Panc1 (cell line): ENCODE measurements around the gene NPAS3. TPM values are rescaled to one million over a fixed set of nuclear protein-coding genes. Genes with fewer than 3 reads are reported as not detected.

Source experiments
- ATAC-seq: fragments of 200-7000 bp; cut with Tn5 transposase; 2 replicates; pipeline ENCODE4 v1.9.1; 2020; ENCODE audit warnings: mild to moderate bottlenecking, moderate library complexity
- BruUV-seq: library from RNA; stranded (reverse); fragments of 400-500 nt; replicated peaks from 2 replicates; lab custom pipeline; 2021; lab: Mats Ljungman, UMichigan
- CTCF ChIA-PET: fragments of 300-600 bp; sonication (Branson Sonifier 250); formaldehyde crosslinking; loops from one replicate; lab custom pipeline; 2022; ENCODE audit warnings: antibody characterized with exemption; lab: Charles Lee
- POLR2A ChIA-PET: fragments of 300-600 bp; sonication (Branson Sonifier 250); formaldehyde crosslinking; loops from one replicate; lab custom pipeline; 2022; ENCODE audit warnings: antibody characterized with exemption; lab: Charles Lee
- DNase-seq: peaks from one replicate; pipeline ENCODE4 v3.0.0-alpha.2; 2010; ENCODE audit warnings: low read depth, low spot score
- H3K27ac ChIP-seq: 2 replicates; pipeline ENCODE4 v1.5.1; 2011; ENCODE audit warnings: mild to moderate bottlenecking, low read length, inconsistent platforms
- H3K27me3 ChIP-seq: fragments of 200-500 bp; sonication (Bioruptor generic); 2 replicates; pipeline ENCODE4 v1.6.0; 2014; ENCODE audit warnings: low read length, inconsistent platforms; ENCODE audit not compliant: control insufficient read depth, insufficient read depth
- H3K36me3 ChIP-seq: fragments of 200-500 bp; sonication (Bioruptor generic); 2 replicates; pipeline ENCODE4 v1.5.1; 2014; ENCODE audit warnings: inconsistent platforms, mild to moderate bottlenecking, low read length, moderate library complexity; ENCODE audit not compliant: control insufficient read depth, insufficient read depth
- H3K4me1 ChIP-seq: 2 replicates; pipeline ENCODE4 v1.5.1; 2011; ENCODE audit warnings: inconsistent platforms, mild to moderate bottlenecking, low read length, moderate library complexity; ENCODE audit not compliant: control insufficient read depth, insufficient read depth
- H3K4me3 ChIP-seq, 2 experiments: 2 replicates each; pipeline ENCODE4 v1.5.1; 2011 to 2012; ENCODE audit warnings: low read depth in 2 of 2, low read length in 2 of 2, mild to moderate bottlenecking in 2 of 2, inconsistent platforms in 1 of 2, moderate library complexity in 1 of 2
- H3K9me3 ChIP-seq: fragments of 200-500 bp; sonication (Bioruptor generic); 2 replicates; pipeline ENCODE4 v1.5.1; 2014; ENCODE audit warnings: low read depth, mild to moderate bottlenecking, inconsistent platforms, low read length, moderate library complexity; ENCODE audit not compliant: control insufficient read depth, insufficient read depth
- CTCF ChIP-seq: fragments of 450-650 bp; IDR thresholded peaks from 2 replicates; pipeline ENCODE4 v1.5.1; 2017; ENCODE audit warnings: mild to moderate bottlenecking
- POLR2AphosphoS5 ChIP-seq: IDR thresholded peaks from 2 replicates; pipeline ENCODE4 v1.6.1; 2012; ENCODE audit warnings: mild to moderate bottlenecking, low read depth, low read length, moderate library complexity
- REST ChIP-seq, 2 experiments: IDR thresholded peaks; 2 replicates each; pipeline ENCODE4 v1.6.1; 2011 to 2012; ENCODE audit warnings: low read depth in 2 of 2, control low read depth in 1 of 2, low read length in 1 of 2, mild to moderate bottlenecking in 1 of 2, moderate library complexity in 1 of 2; ENCODE audit not compliant: insufficient read depth in 1 of 2
- SIN3A ChIP-seq: IDR thresholded peaks from 2 replicates; pipeline ENCODE4 v1.6.1; 2012; ENCODE audit warnings: low read depth, mild to moderate bottlenecking, low read length, moderate library complexity, borderline replicate concordance; ENCODE audit not compliant: insufficient read depth
- TCF7L2 ChIP-seq: IDR thresholded peaks from 2 replicates; pipeline ENCODE4 v1.6.1; 2011; ENCODE audit warnings: mild to moderate bottlenecking, low read depth, low read length, inconsistent platforms
- in situ Hi-C: cut with HindIII; loops from 2 replicates; pipeline ENCODE4 v1.10.0; 2016; ENCODE audit warnings: low sequenced_read_pairs, low pct_unique_long_range_greater_than_20kb
- intact Hi-C: fragments of 100-400 bp; cut with micrococcal nuclease; formaldehyde crosslinking; loops from one replicate; pipeline ENCODE4 v1.10.0; 2022; ENCODE audit not compliant: unreplicated experiment
- total RNA-seq: library from RNA; stranded (reverse); gene quantifications from one replicate; pipeline ENCODE4 v1.2.1, GENCODE V29; 2021; ENCODE audit not compliant: unreplicated experiment

Gene NPAS3
- total RNA-seq, 1 experiment from 2014 or later: 0.23 TPM

- intact Hi-C loops (no loop called here), in situ Hi-C loops (no loop called here)
- ChIA-PET CTCF (no interaction called here), POLR2A (no interaction called here)
- BruUV-seq: no TSS peak
- no peak for TF ChIP-seq TCF7L2
- TF ChIP-seq CTCF: no peak
- no peak for TF ChIP-seq POLR2AphosphoS5
- TF ChIP-seq SIN3A: no peak
- TF ChIP-seq REST (IDR thresholded peaks at IDR 0.05; ENCODE audit: insufficient read depth in 1 of 2, low read depth in 2 of 2, low read length in 1 of 2): no peak
- Histone ChIP-seq H3K4me3 (no peak overlapping the region), H3K27me3 (no peaks in the 10 kb centered on the region), H3K4me1 (no peaks in the 10 kb centered on the region), H3K27ac (no peak overlapping the region), H3K9me3 (no peaks in the 10 kb centered on the region), H3K36me3 (no peaks in the 10 kb centered on the region)
- DNase-seq (no peak), ATAC-seq (no peak)
Observed at GRCh38 chr14:33198684-33199083, 260.0 kb downstream of the NPAS3 start.

- Histone ChIP-seq H3K27me3 (no peaks in the 10 kb centered on the region), H3K4me3 (no peak overlapping the region), H3K27ac (no peak overlapping the region), H3K36me3 (no peaks in the 10 kb centered on the region), H3K9me3 (no peaks in the 10 kb centered on the region), H3K4me1 (no peaks in the 10 kb centered on the region)
- intact Hi-C loops (no loop called here), in situ Hi-C loops (no loop called here)
- TF ChIP-seq SIN3A (no peak), TCF7L2 (no peak), CTCF (no peak), REST (IDR thresholded peaks at IDR 0.05; ENCODE audit: insufficient read depth in 1 of 2, low read depth in 2 of 2, low read length in 1 of 2) (no peak), POLR2AphosphoS5 (no peak)
- ChIA-PET CTCF (no interaction called here), POLR2A (interaction anchor here (0.6 kb wide), 1 partner anchor 374 kb away, joined by 4 read pairs; no protein-coding TSS in a partner anchor)
- DNase-seq (no peak), ATAC-seq (no peak)
- no TSS peak for BruUV-seq
Observed at GRCh38 chr14:33201116-33201515, 262.4 kb downstream of the NPAS3 start.
